ENCODE data around the gene AK1.
A peak's percentile ranks its signal among the peaks of the same experiment; 100 is the strongest.

DNA sequence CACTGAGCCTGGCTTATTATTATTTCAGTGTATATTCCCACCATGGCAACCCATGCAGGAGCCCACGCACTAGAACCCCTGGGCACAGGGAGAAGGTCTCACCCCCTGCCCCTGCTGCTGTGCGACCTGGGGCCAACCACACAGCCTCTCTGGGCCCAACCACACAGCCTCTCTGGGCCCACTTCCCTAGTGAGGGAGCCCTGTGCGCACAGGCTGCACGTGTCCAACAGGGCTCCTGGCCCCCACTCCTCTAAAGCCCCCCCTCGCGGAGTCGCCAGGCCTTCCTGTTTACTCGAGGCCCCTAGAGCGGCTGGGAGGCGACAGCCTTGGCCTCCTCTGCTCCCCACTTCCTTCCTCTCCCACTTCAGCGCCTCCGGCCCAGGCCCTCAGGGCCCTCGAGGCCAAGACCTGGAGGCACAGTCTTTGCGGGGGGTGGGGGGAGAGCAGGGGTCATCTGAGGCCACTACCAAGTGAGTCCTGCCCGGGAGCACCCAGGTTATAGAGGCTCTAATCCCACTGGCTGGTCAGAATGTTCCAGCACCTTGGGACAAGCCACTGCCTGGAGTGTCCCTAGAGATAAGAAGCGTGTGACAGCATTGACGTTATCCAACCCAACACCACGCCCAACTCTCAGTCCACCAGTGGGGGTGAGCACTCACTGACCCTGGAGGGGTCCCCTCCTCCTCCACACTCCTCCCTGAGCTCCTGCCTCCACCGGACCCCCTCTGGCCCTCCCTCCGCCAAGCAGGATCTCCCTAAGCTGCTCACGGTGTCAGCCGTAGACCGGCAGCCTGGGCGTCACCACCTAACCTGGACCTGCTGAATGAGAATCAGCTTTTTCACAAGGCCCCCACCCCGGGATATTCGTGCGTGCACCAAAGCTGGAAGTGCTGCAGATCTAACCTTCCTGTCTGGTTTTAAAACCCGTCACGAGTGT is 15.1 kb downstream of the AK1 start:
- no peak for TF ChIP-seq CTCF (IDR thresholded peaks at IDR 0.05)
- no peak for TF ChIP-seq POLR2A (IDR thresholded peaks at IDR 0.05; ENCODE audit: low read depth)
- peak in 1 of 2 donors; percentile 37 for TF ChIP-seq POLR2AphosphoS5 (IDR thresholded peaks at IDR 0.05)

Measured in esophagus muscularis mucosa (tissue), 3 donors.